CD8-positive, alpha-beta memory T cell (primary cell): ENCODE results near the gene TP53I11. TPM values are rescaled to one million over a fixed set of nuclear protein-coding genes. Genes with fewer than 3 reads are reported as not detected.

ENCODE experiments used
- CTCF ChIA-PET: fragments of 350-600 bp; sonication (Branson Sonifier 250); formaldehyde crosslinking; loops from one replicate; lab custom pipeline; 2021; ENCODE audit warnings: antibody characterized with exemption; lab: Charles Lee
- POLR2A ChIA-PET: fragments of 350-600 bp; sonication (Branson Sonifier 250); formaldehyde crosslinking; loops from one replicate; lab custom pipeline; 2021; ENCODE audit warnings: antibody characterized with exemption; lab: Charles Lee
- DNase-seq, 5 donors: peaks; one replicate each; pipeline versions ENCODE4 v3.0.0 to v3.0.0-alpha.2; 2020 to 2022; ENCODE audit warnings: mixed read lengths in 1 of 5
- H3K27ac ChIP-seq: one replicate; pipeline ENCODE4 v1.7.0; 2013; ENCODE audit warnings: low read depth, mild to moderate bottlenecking, low read length, moderate library complexity
- H3K27me3 ChIP-seq: 2 replicates; pipeline ENCODE4 v1.7.0; 2013; ENCODE audit warnings: low read length, mild to moderate bottlenecking; ENCODE audit not compliant: insufficient read depth, poor library complexity, severe bottlenecking
- H3K36me3 ChIP-seq: 2 replicates; pipeline ENCODE4 v1.7.0; 2013; ENCODE audit warnings: mild to moderate bottlenecking, low read length, moderate library complexity; ENCODE audit not compliant: insufficient read depth
- H3K4me1 ChIP-seq: 2 replicates; pipeline ENCODE4 v1.7.0; 2013; ENCODE audit warnings: mild to moderate bottlenecking, low read length, moderate library complexity; ENCODE audit not compliant: insufficient read depth
- H3K4me3 ChIP-seq: 2 replicates; pipeline ENCODE4 v1.7.0; 2013; ENCODE audit warnings: mild to moderate bottlenecking, low read length
- H3K9me3 ChIP-seq: 2 replicates; pipeline ENCODE4 v1.7.0; 2013; ENCODE audit warnings: mild to moderate bottlenecking, low read length
- H3K27ac Mint-ChIP-seq, 8 donors: one replicate each; pipeline ENCODE4 v1.8.0; 2020 to 2021; ENCODE audit warnings: mixed read lengths in 8 of 8, mild to moderate bottlenecking in 6 of 8, inconsistent platforms in 3 of 8, moderate library complexity in 3 of 8
- H3K27me3 Mint-ChIP-seq, 2 donors: one replicate each; pipeline ENCODE4 v1.8.0; 2020 to 2021; ENCODE audit warnings: mixed read lengths in 2 of 2, mild to moderate bottlenecking in 1 of 2, moderate library complexity in 1 of 2
- H3K36me3 Mint-ChIP-seq, 3 donors: one replicate each; pipeline ENCODE4 v1.8.0; 2020 to 2021; ENCODE audit warnings: mixed read lengths in 3 of 3, inconsistent platforms in 1 of 3, mild to moderate bottlenecking in 1 of 3
- H3K4me1 Mint-ChIP-seq, 3 donors: one replicate each; pipeline ENCODE4 v1.8.0; 2020 to 2021; ENCODE audit warnings: mixed read lengths in 3 of 3, inconsistent platforms in 1 of 3, mild to moderate bottlenecking in 1 of 3
- H3K4me3 Mint-ChIP-seq, 7 donors: one replicate each; pipeline ENCODE4 v1.8.0; 2020 to 2021; ENCODE audit warnings: mixed read lengths in 7 of 7, mild to moderate bottlenecking in 6 of 7, moderate library complexity in 4 of 7, inconsistent platforms in 2 of 7
- H3K9me3 Mint-ChIP-seq, 5 donors: one replicate each; pipeline ENCODE4 v1.8.0; 2020 to 2022; ENCODE audit warnings: mixed read lengths in 5 of 5, mild to moderate bottlenecking in 3 of 5, moderate library complexity in 2 of 5, inconsistent platforms in 1 of 5
- polyA plus RNA-seq: library from polyadenylated mRNA; unstranded; fragments of 300-500 nt; fragmentation: Illumina TruSeq; gene quantifications from one replicate; pipeline ENCODE4 v1.2.3, GENCODE V29; 2021
- total RNA-seq, 2 experiments: library from RNA; stranded (reverse); gene quantifications; one replicate each; pipeline ENCODE4 v1.2.3, GENCODE V29; 2021

TP53I11 gene
- total and polyA plus RNA-seq, 3 experiments from 2014 or later = 16.9 to 32.1 (median 18.1) TPM

DNA sequence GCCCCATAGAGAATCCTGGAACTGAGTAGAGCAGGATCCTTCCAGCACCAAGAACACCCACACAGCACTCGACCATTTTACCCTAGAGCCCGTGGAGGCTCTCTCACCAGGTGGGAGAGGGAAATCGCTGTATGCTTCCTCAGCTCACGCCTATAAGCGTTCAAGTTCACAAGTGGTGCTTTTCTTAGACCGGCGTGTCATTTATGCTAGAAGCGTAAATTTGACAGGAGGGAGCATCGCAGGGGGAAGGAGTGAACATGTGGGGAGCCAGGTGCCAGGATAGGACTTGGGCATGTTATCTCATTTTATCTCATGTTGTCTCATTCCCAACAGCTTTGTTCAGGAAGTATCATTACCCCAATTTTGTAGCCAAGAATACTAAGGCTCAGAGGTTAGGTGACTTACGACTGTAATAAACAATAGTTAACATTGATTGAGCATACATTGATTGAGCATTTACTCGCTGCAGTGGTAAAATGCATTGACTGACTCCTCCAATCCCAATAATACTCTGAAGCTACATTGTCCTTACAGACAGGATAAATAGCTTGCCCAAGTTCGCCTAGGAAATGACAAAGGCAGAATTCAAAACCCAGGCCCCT, 19.1 kb upstream of the TP53I11 start:
- H3K36me3 ChIP-seq = no peaks in the 10 kb centered on the region
- H3K4me1 ChIP-seq = no peaks in the 10 kb centered on the region
- DNase-seq = no peak
- Mint-ChIP-seq H3K36me3 (no peaks in the 10 kb centered on the region), H3K4me3 (no peak overlapping the region), H3K27me3 (no peaks in the 10 kb centered on the region), H3K9me3 (no peaks in the 10 kb centered on the region), H3K4me1 (peaks cover 7 to 12% (median 11%) of the 10 kb centered on the region in 3 donors), H3K27ac (peak overlapping the region in 1 of 8 donors; percentile 5)
- CTCF ChIA-PET = interaction anchor here (1.3 kb wide), 1 partner anchor 17 kb away, joined by 4 read pairs; no protein-coding TSS in a partner anchor
- no peaks in the 10 kb centered on the region for H3K9me3 ChIP-seq
- POLR2A ChIA-PET = no interaction called here
- H3K4me3 ChIP-seq = no peak overlapping the region
- no peaks in the 10 kb centered on the region for H3K27me3 ChIP-seq
- no peak overlapping the region for H3K27ac ChIP-seq

DNA sequence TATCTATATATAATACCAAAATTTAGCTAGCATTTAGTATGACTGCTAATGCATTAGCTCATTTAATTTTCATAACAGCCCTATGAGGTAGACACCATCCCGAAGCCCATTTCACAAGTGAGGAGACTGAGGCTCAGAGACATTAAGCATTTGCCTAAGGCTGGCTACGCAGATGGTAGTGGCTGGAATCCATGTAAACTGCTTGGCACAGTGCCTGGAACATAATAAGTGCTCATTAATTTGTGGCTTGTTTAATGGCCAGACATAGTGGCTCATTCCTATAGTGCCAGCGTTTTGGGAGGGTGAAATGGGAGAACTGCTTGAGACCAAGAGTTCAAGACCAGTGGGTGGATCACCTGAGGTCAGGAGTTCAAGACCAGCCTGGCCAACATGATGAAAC, 17.8 kb upstream of the TP53I11 start:
- H3K4me1 Mint-ChIP-seq = peaks cover under 1 to 3% (median 1%) of the 10 kb centered on the region in 3 donors
- ChIA-PET CTCF (interaction anchor here (0.9 to 1.1 kb wide), 2 partner anchors 13 to 20 kb away, joined by 3 to 4 read pairs; no protein-coding TSS in a partner anchor), POLR2A (no interaction called here)
- no peak for DNase-seq
- H3K36me3 ChIP-seq = no peaks in the 10 kb centered on the region
- no peak overlapping the region for H3K4me3 Mint-ChIP-seq
- H3K36me3 Mint-ChIP-seq = no peaks in the 10 kb centered on the region
- no peak overlapping the region for H3K27ac Mint-ChIP-seq
- H3K9me3 Mint-ChIP-seq = no peaks in the 10 kb centered on the region
- no peaks in the 10 kb centered on the region for H3K27me3 Mint-ChIP-seq
- H3K9me3 ChIP-seq = no peaks in the 10 kb centered on the region
- no peak overlapping the region for H3K27ac ChIP-seq
- no peaks in the 10 kb centered on the region for H3K27me3 ChIP-seq
- H3K4me1 ChIP-seq = no peaks in the 10 kb centered on the region
- no peak overlapping the region for H3K4me3 ChIP-seq

GRCh38 chr11:44967930-44968496, 17.3 kb upstream of the TP53I11 start:
- Histone ChIP-seq H3K27ac (no peak overlapping the region), H3K36me3 (no peaks in the 10 kb centered on the region), H3K9me3 (no peaks in the 10 kb centered on the region), H3K27me3 (no peaks in the 10 kb centered on the region), H3K4me1 (no peaks in the 10 kb centered on the region), H3K4me3 (no peak overlapping the region)
- ChIA-PET POLR2A (no interaction called here), CTCF (interaction anchor here (0.9 to 1.1 kb wide), 3 partner anchors 14 to 21 kb away, joined by 3 to 4 read pairs (median 3); no protein-coding TSS in a partner anchor)
- Mint-ChIP-seq H3K27me3 (no peaks in the 10 kb centered on the region), H3K4me3 (no peak overlapping the region), H3K36me3 (no peaks in the 10 kb centered on the region), H3K27ac (no peak overlapping the region), H3K4me1 (peaks cover 0 to 2% (median 0%) of the 10 kb centered on the region in 3 donors), H3K9me3 (no peaks in the 10 kb centered on the region)
- no peak for DNase-seq

GRCh38 chr11:44966694-44967093, 16.0 kb upstream of the TP53I11 start:
- Histone ChIP-seq H3K36me3 (no peaks in the 10 kb centered on the region), H3K27ac (no peak overlapping the region), H3K4me3 (no peak overlapping the region), H3K27me3 (no peaks in the 10 kb centered on the region), H3K4me1 (no peaks in the 10 kb centered on the region), H3K9me3 (no peaks in the 10 kb centered on the region)
- H3K9me3 Mint-ChIP-seq = no peaks in the 10 kb centered on the region
- no peaks in the 10 kb centered on the region for H3K27me3 Mint-ChIP-seq
- H3K4me3 Mint-ChIP-seq = no peak overlapping the region
- CTCF ChIA-PET = interaction anchor here (1.1 kb wide), 1 partner anchor 20 kb away, joined by 3 read pairs; no protein-coding TSS in a partner anchor
- no peaks in the 10 kb centered on the region for H3K36me3 Mint-ChIP-seq
- no peak overlapping the region for H3K27ac Mint-ChIP-seq
- POLR2A ChIA-PET = no interaction called here
- H3K4me1 Mint-ChIP-seq = no peaks in the 10 kb centered on the region
- DNase-seq = no peak

- no peaks in the 10 kb centered on the region for H3K27me3 Mint-ChIP-seq
- no peaks in the 10 kb centered on the region for H3K9me3 Mint-ChIP-seq
- no peak for DNase-seq
- Histone ChIP-seq H3K36me3 (no peaks in the 10 kb centered on the region), H3K4me1 (no peaks in the 10 kb centered on the region), H3K4me3 (no peak overlapping the region), H3K27me3 (no peaks in the 10 kb centered on the region), H3K27ac (no peak overlapping the region), H3K9me3 (no peaks in the 10 kb centered on the region)
- ChIA-PET POLR2A (no interaction called here), CTCF (interaction anchor here (0.9 to 1.8 kb wide), 4 partner anchors 14 to 28 kb away, joined by 3 to 7 read pairs (median 3); no protein-coding TSS in a partner anchor)
- no peak overlapping the region for H3K27ac Mint-ChIP-seq
- H3K36me3 Mint-ChIP-seq = no peaks in the 10 kb centered on the region
- no peaks in the 10 kb centered on the region for H3K4me1 Mint-ChIP-seq
- H3K4me3 Mint-ChIP-seq = no peak overlapping the region
These were observed 14.0 kb upstream of the TP53I11 start for GRCh38 chr11:44964526-44965209.

DNA sequence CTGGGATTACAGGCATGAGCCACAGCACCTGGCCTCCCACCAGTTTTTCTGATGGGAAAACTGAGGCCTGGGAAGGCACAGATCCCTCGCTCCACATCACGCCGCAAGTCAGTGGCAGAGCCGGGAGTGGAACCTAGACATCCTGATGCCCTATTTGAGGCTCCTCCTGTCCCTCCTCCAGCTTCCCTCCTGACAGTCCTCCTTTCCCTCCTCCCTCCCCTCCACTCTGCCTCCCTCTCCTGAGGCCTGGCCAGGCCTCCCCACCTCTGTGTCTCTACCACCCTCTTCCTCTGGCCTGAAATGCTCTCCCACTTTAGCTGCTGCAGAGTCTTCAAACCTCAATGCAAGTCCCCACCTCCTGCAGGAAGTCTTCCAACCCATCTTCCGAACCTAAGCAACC, 13.3 kb upstream of the TP53I11 start:
- no peak for DNase-seq
- Histone ChIP-seq H3K27me3 (no peaks in the 10 kb centered on the region), H3K9me3 (no peaks in the 10 kb centered on the region), H3K36me3 (no peaks in the 10 kb centered on the region), H3K27ac (no peak overlapping the region), H3K4me3 (no peak overlapping the region), H3K4me1 (no peaks in the 10 kb centered on the region)
- Mint-ChIP-seq H3K36me3 (no peaks in the 10 kb centered on the region), H3K4me1 (peaks cover 0 to 1% (median 0%) of the 10 kb centered on the region in 3 donors), H3K27me3 (no peaks in the 10 kb centered on the region), H3K27ac (peak overlapping the region in 3 of 8 donors; percentile 36 to 76 (median 50)), H3K4me3 (no peak overlapping the region), H3K9me3 (no peaks in the 10 kb centered on the region)
- ChIA-PET POLR2A (no interaction called here), CTCF (interaction anchor here (0.9 to 1.8 kb wide), 4 partner anchors 13 to 27 kb away, joined by 3 to 7 read pairs (median 3); no protein-coding TSS in a partner anchor)

DNA sequence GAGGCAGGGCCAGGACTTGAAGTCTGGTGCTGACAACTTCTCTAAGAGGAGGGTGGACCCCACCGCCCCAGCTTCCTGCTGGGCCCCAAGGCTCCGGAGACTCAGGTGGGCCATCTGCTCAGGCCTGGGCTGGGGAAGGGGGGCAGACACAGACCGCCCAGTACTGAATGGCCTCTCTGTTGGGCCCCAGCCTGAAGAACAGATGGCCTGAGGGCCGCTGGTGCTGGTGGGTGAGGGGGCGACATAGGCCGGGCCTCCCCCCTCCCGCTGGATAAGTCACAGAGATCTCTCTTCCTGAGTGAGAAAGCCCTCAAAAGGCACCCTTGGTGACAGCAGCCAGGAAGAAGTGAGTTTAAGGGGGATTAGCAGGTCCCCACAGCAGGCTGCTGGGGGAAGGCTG, 12.5 kb upstream of the TP53I11 start:
- no peaks in the 10 kb centered on the region for H3K36me3 Mint-ChIP-seq
- H3K4me3 Mint-ChIP-seq = no peak overlapping the region
- Histone ChIP-seq H3K4me3 (no peak overlapping the region), H3K36me3 (no peaks in the 10 kb centered on the region), H3K9me3 (no peaks in the 10 kb centered on the region), H3K4me1 (no peaks in the 10 kb centered on the region), H3K27me3 (no peaks in the 10 kb centered on the region), H3K27ac (no peak overlapping the region)
- ChIA-PET CTCF (interaction anchor here (1.4 to 1.8 kb wide), 2 partner anchors 14 to 27 kb away, joined by 3 to 7 read pairs; no protein-coding TSS in a partner anchor), POLR2A (no interaction called here)
- H3K27ac Mint-ChIP-seq = no peak overlapping the region
- peaks cover 0 to 2% (median 0%) of the 10 kb centered on the region in 3 donors for H3K4me1 Mint-ChIP-seq
- no peaks in the 10 kb centered on the region for H3K9me3 Mint-ChIP-seq
- DNase-seq = no peak
- H3K27me3 Mint-ChIP-seq = no peaks in the 10 kb centered on the region

DNA sequence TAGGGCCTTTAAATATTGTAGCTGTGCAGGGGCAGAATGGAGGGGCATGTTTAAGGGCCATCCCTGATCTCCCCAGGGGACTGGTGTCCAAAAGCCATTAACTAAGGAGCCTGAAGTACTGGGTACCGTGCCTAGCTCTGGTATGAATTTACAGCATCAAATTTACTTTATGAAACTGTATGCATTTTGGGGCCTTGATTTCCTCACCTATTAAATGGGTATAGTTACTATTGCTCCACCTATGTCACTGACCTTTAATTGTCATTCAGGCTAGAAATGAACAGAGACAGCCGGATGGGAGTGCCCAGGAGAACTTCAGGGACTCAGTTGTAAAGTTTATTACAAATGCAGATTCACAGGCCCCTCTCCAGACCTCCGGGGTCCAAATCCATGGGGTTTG, 11.8 kb upstream of the TP53I11 start:
- Mint-ChIP-seq H3K36me3 (no peaks in the 10 kb centered on the region), H3K27me3 (no peaks in the 10 kb centered on the region), H3K27ac (no peak overlapping the region), H3K9me3 (no peaks in the 10 kb centered on the region), H3K4me3 (no peak overlapping the region), H3K4me1 (peaks cover 0 to 2% (median 0%) of the 10 kb centered on the region in 3 donors)
- POLR2A ChIA-PET = no interaction called here
- CTCF ChIA-PET = interaction anchor here (1.4 to 2.1 kb wide), 2 partner anchors 15 to 141 kb away, joined by 3 to 6 read pairs; no protein-coding TSS in a partner anchor
- no peak overlapping the region for H3K4me3 ChIP-seq
- no peaks in the 10 kb centered on the region for H3K36me3 ChIP-seq
- no peak for DNase-seq
- H3K9me3 ChIP-seq = no peaks in the 10 kb centered on the region
- H3K27me3 ChIP-seq = no peaks in the 10 kb centered on the region
- no peaks in the 10 kb centered on the region for H3K4me1 ChIP-seq
- no peak overlapping the region for H3K27ac ChIP-seq
